Trophoblast cell (in vitro differentiated cells and primary cell): ENCODE measurements around the gene SEZ6L.

Experiments used
- DNase-seq, 2 donors: peaks; one replicate each; pipeline ENCODE4 v3.0.0-alpha.2; 2016
- H2AFZ ChIP-seq: 2 replicates; pipeline ENCODE4 v1.6.1; 2013; ENCODE audit warnings: low read length, moderate library complexity, mild to moderate bottlenecking; ENCODE audit not compliant: insufficient read depth, poor library complexity
- H2AK5ac ChIP-seq: 2 replicates; pipeline ENCODE4 v1.6.1; 2013; ENCODE audit warnings: mild to moderate bottlenecking, low read length
- H2BK120ac ChIP-seq: 2 replicates; pipeline ENCODE4 v1.6.1; 2013; ENCODE audit warnings: low read length, mild to moderate bottlenecking, moderate library complexity; ENCODE audit not compliant: insufficient read depth, poor library complexity
- H2BK12ac ChIP-seq: 2 replicates; pipeline ENCODE4 v1.6.1; 2013; ENCODE audit warnings: mild to moderate bottlenecking, low read length, moderate library complexity
- H2BK5ac ChIP-seq: 2 replicates; pipeline ENCODE4 v1.6.1; 2013; ENCODE audit warnings: low read length, low read depth, moderate library complexity, mild to moderate bottlenecking; ENCODE audit not compliant: poor library complexity
- H3K14ac ChIP-seq: 2 replicates; pipeline ENCODE4 v1.6.1; 2013; ENCODE audit warnings: mild to moderate bottlenecking, low read length
- H3K18ac ChIP-seq: 2 replicates; pipeline ENCODE4 v1.6.1; 2013; ENCODE audit warnings: mild to moderate bottlenecking, low read length
- H3K23ac ChIP-seq: 2 replicates; pipeline ENCODE4 v1.6.1; 2013; ENCODE audit warnings: low read length
- H3K27ac ChIP-seq: 2 replicates; pipeline ENCODE4 v1.5.1; 2013; ENCODE audit warnings: low read depth, mild to moderate bottlenecking, inconsistent platforms, low read length, moderate library complexity
- H3K27me3 ChIP-seq: 2 replicates; pipeline ENCODE4 v1.6.1; 2013; ENCODE audit warnings: inconsistent platforms, mild to moderate bottlenecking, low read length, moderate library complexity; ENCODE audit not compliant: insufficient read depth
- H3K36me3 ChIP-seq, 2 experiments: 1 replicate in 1 of 2; 2 replicates in 1 of 2; pipeline ENCODE4 v1.6.1; 2013; ENCODE audit warnings: low read length in 2 of 2, mild to moderate bottlenecking in 2 of 2, moderate library complexity in 1 of 2; ENCODE audit not compliant: insufficient read depth in 2 of 2, control insufficient read depth in 1 of 2
- H3K4ac ChIP-seq: 2 replicates; pipeline ENCODE4 v1.6.1; 2013; ENCODE audit warnings: low read depth, mild to moderate bottlenecking, low read length, moderate library complexity
- H3K4me1 ChIP-seq, 2 experiments: 1 replicate in 1 of 2; 2 replicates in 1 of 2; pipeline ENCODE4 v1.6.1; 2013; ENCODE audit warnings: low read length in 2 of 2, mild to moderate bottlenecking in 2 of 2, moderate library complexity in 1 of 2; ENCODE audit not compliant: insufficient read depth in 2 of 2, control insufficient read depth in 1 of 2
- H3K4me2 ChIP-seq: 2 replicates; pipeline ENCODE4 v1.6.1; 2013; ENCODE audit warnings: inconsistent platforms, mild to moderate bottlenecking, low read length, moderate library complexity
- H3K4me3 ChIP-seq: 2 replicates; pipeline ENCODE4 v1.5.1; 2013; ENCODE audit warnings: mild to moderate bottlenecking, low read depth, low read length, inconsistent platforms
- H3K79me1 ChIP-seq: one replicate; pipeline ENCODE4 v1.6.1; 2013; ENCODE audit warnings: low read length
- H3K79me2 ChIP-seq: 2 replicates; pipeline ENCODE4 v1.6.1; 2013; ENCODE audit warnings: low read length, mild to moderate bottlenecking; ENCODE audit not compliant: control insufficient read depth, insufficient read depth, poor library complexity
- H3K9ac ChIP-seq: 2 replicates; pipeline ENCODE4 v1.6.1; 2013; ENCODE audit warnings: mild to moderate bottlenecking, low read length
- H3K9me3 ChIP-seq: 2 replicates; pipeline ENCODE4 v1.6.1; 2013; ENCODE audit warnings: low read depth, mild to moderate bottlenecking, control low read depth, inconsistent platforms, low read length; ENCODE audit not compliant: insufficient read depth
- H4K12ac ChIP-seq: 2 replicates; pipeline ENCODE4 v1.6.1; 2013; ENCODE audit warnings: low read depth, mild to moderate bottlenecking, low read length, moderate library complexity
- H4K8ac ChIP-seq: 2 replicates; pipeline ENCODE4 v1.6.1; 2013; ENCODE audit warnings: low read depth, mild to moderate bottlenecking, low read length, moderate library complexity
- H4K91ac ChIP-seq: one replicate; pipeline ENCODE4 v1.6.1; 2013; ENCODE audit warnings: low read depth, mild to moderate bottlenecking, low read length, moderate library complexity
- WGBS: extraction: QIAGEN DNeasy Blood & Tissue Kit; methylation state at CpG from one replicate; pipeline ENCODE4 v1.1.7; 2013; ENCODE audit warnings: missing lambda C conversion rate; ENCODE audit not compliant: insufficient read length, insufficient coverage; ENCODE audit errors: extremely low coverage; 5-methylcytosine and 5-hydroxymethylcytosine counted together

Gene SEZ6L

GRCh38 chr22:26304730-26305129 lies 135.5 kb downstream of the SEZ6L start:
- no peak overlapping the region for H4K8ac ChIP-seq
- no peaks in the 10 kb centered on the region for H3K79me1 ChIP-seq
- no peak overlapping the region for H3K9ac ChIP-seq
- no peak overlapping the region for H3K18ac ChIP-seq
- no peaks in the 10 kb centered on the region for H3K79me2 ChIP-seq
- no peak overlapping the region for H2AK5ac ChIP-seq
- H3K14ac ChIP-seq, result no peak overlapping the region
- H2BK120ac ChIP-seq, result no peak overlapping the region
- H3K36me3 ChIP-seq, result no peaks in the 10 kb centered on the region
- H4K91ac ChIP-seq, result no peak overlapping the region
- no peak overlapping the region for H3K23ac ChIP-seq
- H2BK5ac ChIP-seq, result no peak overlapping the region
- no peaks in the 10 kb centered on the region for H3K4me1 ChIP-seq
- no CpG with 5 or more reads among the region's 3 CpGs for WGBS
- no peak overlapping the region for H3K4me2 ChIP-seq
- H3K9me3 ChIP-seq, result no peaks in the 10 kb centered on the region
- no peaks in the 10 kb centered on the region for H3K27me3 ChIP-seq
- H3K4me3 ChIP-seq, result no peak overlapping the region
- H4K12ac ChIP-seq, result no peak overlapping the region
- H3K4ac ChIP-seq, result no peak overlapping the region
- H2BK12ac ChIP-seq, result no peak overlapping the region
- H2AFZ ChIP-seq, result no peak overlapping the region
- DNase-seq, result no peak
- H3K27ac ChIP-seq, result no peak overlapping the region

DNA sequence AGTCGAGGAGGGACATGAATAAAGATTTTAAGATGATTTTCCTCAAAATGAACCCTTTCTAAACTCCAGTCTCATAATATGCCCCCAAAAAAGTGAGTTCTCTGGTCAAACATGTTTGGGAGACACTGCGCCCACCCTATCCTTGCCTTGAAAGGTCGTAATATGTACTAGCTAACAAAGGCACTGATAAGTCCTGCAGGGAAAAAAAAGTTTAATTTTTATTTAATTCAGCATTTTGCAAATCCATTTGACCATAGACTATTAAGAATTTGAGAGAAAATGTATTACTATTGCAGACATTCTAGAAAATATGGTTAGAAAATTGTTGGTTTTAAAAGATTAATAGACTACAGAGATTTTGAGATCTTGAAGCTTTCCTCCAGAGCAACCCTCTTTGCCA lies 139.2 kb downstream of the SEZ6L start:
- H3K4me2 ChIP-seq, result no peak overlapping the region
- H3K36me3 ChIP-seq, result no peaks in the 10 kb centered on the region
- no peak overlapping the region for H3K18ac ChIP-seq
- H3K4ac ChIP-seq, result no peak overlapping the region
- H3K23ac ChIP-seq, result peak overlapping the region; percentile 96
- no peak overlapping the region for H3K9ac ChIP-seq
- H2AFZ ChIP-seq, result no peak overlapping the region
- H3K9me3 ChIP-seq, result no peaks in the 10 kb centered on the region
- H3K14ac ChIP-seq, result no peak overlapping the region
- H3K27me3 ChIP-seq, result no peaks in the 10 kb centered on the region
- no peak overlapping the region for H4K91ac ChIP-seq
- H3K4me1 ChIP-seq, result no peaks in the 10 kb centered on the region
- no peak overlapping the region for H2BK5ac ChIP-seq
- H3K4me3 ChIP-seq, result no peak overlapping the region
- no CpG with 5 or more reads among the region's 3 CpGs for WGBS
- DNase-seq, result no peak
- no peaks in the 10 kb centered on the region for H3K79me1 ChIP-seq
- no peak overlapping the region for H4K8ac ChIP-seq
- no peaks in the 10 kb centered on the region for H3K79me2 ChIP-seq
- H2BK12ac ChIP-seq, result no peak overlapping the region
- no peak overlapping the region for H3K27ac ChIP-seq
- H4K12ac ChIP-seq, result no peak overlapping the region
- no peak overlapping the region for H2AK5ac ChIP-seq
- no peak overlapping the region for H2BK120ac ChIP-seq

DNA sequence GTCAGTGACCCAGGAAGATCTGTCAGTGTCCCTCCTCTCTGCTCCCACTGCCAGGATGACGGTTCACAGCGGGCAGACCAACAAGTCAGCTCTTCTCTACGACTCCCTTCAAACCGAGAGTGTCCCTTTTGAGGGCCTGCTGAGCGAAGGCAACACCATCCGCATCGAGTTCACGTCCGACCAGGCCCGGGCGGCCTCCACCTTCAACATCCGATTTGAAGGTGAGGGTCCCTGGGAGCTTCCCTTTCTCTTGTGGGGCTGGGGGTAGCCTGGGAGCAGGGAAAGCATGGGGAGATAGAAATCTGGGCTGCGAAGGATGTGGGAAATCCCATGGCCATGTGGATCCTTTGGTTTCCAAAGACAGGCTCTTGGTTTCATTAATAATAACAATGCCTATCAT lies 141.4 kb downstream of the SEZ6L start:
- Histone ChIP-seq H2BK12ac (no peak overlapping the region), H3K14ac (no peak overlapping the region), H3K79me2 (no peaks in the 10 kb centered on the region), H3K4me1 (no peaks in the 10 kb centered on the region), H3K4ac (no peak overlapping the region), H2AFZ (no peak overlapping the region), H4K91ac (no peak overlapping the region), H2BK120ac (no peak overlapping the region), H3K4me3 (no peak overlapping the region), H2BK5ac (no peak overlapping the region), H3K27me3 (no peaks in the 10 kb centered on the region), H4K8ac (no peak overlapping the region), H3K9ac (no peak overlapping the region), H3K79me1 (no peaks in the 10 kb centered on the region), H3K27ac (no peak overlapping the region), H2AK5ac (no peak overlapping the region), H4K12ac (no peak overlapping the region), H3K36me3 (no peaks in the 10 kb centered on the region), H3K4me2 (no peak overlapping the region), H3K23ac (no peak overlapping the region), H3K9me3 (no peaks in the 10 kb centered on the region), H3K18ac (no peak overlapping the region)
- DNase-seq, result no peak
- WGBS, result no CpG with 5 or more reads among the region's 13 CpGs

- no peaks in the 10 kb centered on the region for H3K36me3 ChIP-seq
These were observed 144.0 kb downstream of the SEZ6L start for GRCh38 chr22:26313291-26313690.

More at GRCh38 chr22:26313291-26313690, 144.0 kb downstream of the SEZ6L start:
- H2AK5ac ChIP-seq, result no peak overlapping the region
- H4K8ac ChIP-seq, result no peak overlapping the region
- no peak overlapping the region for H3K9ac ChIP-seq
- no peak overlapping the region for H3K4ac ChIP-seq
- H3K79me2 ChIP-seq, result no peaks in the 10 kb centered on the region
- no CpG with 5 or more reads among the region's 7 CpGs for WGBS
- H3K9me3 ChIP-seq, result no peaks in the 10 kb centered on the region
- no peaks in the 10 kb centered on the region for H3K4me1 ChIP-seq
- no peak overlapping the region for H3K4me2 ChIP-seq
- no peak overlapping the region for H3K27ac ChIP-seq
- no peak overlapping the region for H3K18ac ChIP-seq
- no peak for DNase-seq
- no peak overlapping the region for H2BK12ac ChIP-seq
- H3K14ac ChIP-seq, result no peak overlapping the region
- no peak overlapping the region for H2BK120ac ChIP-seq
- H3K79me1 ChIP-seq, result no peaks in the 10 kb centered on the region
- H2AFZ ChIP-seq, result no peak overlapping the region
- H2BK5ac ChIP-seq, result no peak overlapping the region
- no peak overlapping the region for H3K23ac ChIP-seq
- H4K91ac ChIP-seq, result no peak overlapping the region
- no peak overlapping the region for H4K12ac ChIP-seq
- no peak overlapping the region for H3K4me3 ChIP-seq
- H3K27me3 ChIP-seq, result no peaks in the 10 kb centered on the region
